GM06990 (cell line): ENCODE data around the gene SPPL2A.

Source experiments
- DNase-seq: peaks from one replicate; pipeline ENCODE4 v3.0.0-alpha.2; 2011; ENCODE audit not compliant: insufficient read length; ENCODE audit errors: extremely low read depth
- H3K27me3 ChIP-seq: replicated peaks from 2 replicates; pipeline ENCODE4 v1.6.0; 2011; ENCODE audit warnings: low read length; ENCODE audit not compliant: control insufficient read depth, insufficient read depth
- H3K36me3 ChIP-seq: 2 replicates; pipeline ENCODE4 v1.5.1; 2011; ENCODE audit warnings: low read length; ENCODE audit not compliant: control insufficient read depth, insufficient read depth
- H3K4me3 ChIP-seq: replicated peaks from 2 replicates; pipeline ENCODE4 v1.5.1; 2011; ENCODE audit warnings: low read depth, mild to moderate bottlenecking, control low read depth, low read length
- CTCF ChIP-seq: IDR thresholded peaks from 2 replicates; pipeline ENCODE4 v1.5.1; 2011; ENCODE audit warnings: low read length, control low read depth, mild to moderate bottlenecking, inconsistent platforms; ENCODE audit not compliant: insufficient read depth, poor library complexity, severe bottlenecking

The SPPL2A gene

GRCh38 chr15:50685191-50685975 is 80.1 kb downstream of the SPPL2A start:
- Histone ChIP-seq H3K4me3 (peak overlapping the region; percentile 91), H3K27me3 (no peaks in the 10 kb centered on the region), H3K36me3 (no peaks in the 10 kb centered on the region; the same call in 1 of the 2 replicates)
- no peak for DNase-seq
- TF ChIP-seq CTCF = no peak

GRCh38 chr15:50681467-50681866 is 84.0 kb downstream of the SPPL2A start:
- H3K4me3 ChIP-seq = no peak overlapping the region
- no peaks in the 10 kb centered on the region for H3K27me3 ChIP-seq
- no peak for TF ChIP-seq CTCF
- no peaks in the 10 kb centered on the region; the same call in 1 of the 2 replicates for H3K36me3 ChIP-seq
- no peak for DNase-seq

- H3K4me3 ChIP-seq = no peak overlapping the region
- DNase-seq = no peak
- no peak for TF ChIP-seq CTCF
- H3K27me3 ChIP-seq = no peaks in the 10 kb centered on the region
- H3K36me3 ChIP-seq = no peaks in the 10 kb centered on the region
These were observed 88.6 kb downstream of the SPPL2A start for GRCh38 chr15:50676799-50677483.

- TF ChIP-seq CTCF = peak; percentile 54
- no peak overlapping the region for H3K4me3 ChIP-seq
- no peaks in the 10 kb centered on the region for H3K36me3 ChIP-seq
- no peaks in the 10 kb centered on the region for H3K27me3 ChIP-seq
- DNase-seq = no peak
These were observed 89.9 kb downstream of the SPPL2A start for GRCh38 chr15:50675535-50676144.

GRCh38 chr15:50670115-50670514 is 95.4 kb downstream of the SPPL2A start:
- no peak for TF ChIP-seq CTCF
- DNase-seq = no peak
- H3K4me3 ChIP-seq = no peak overlapping the region
- no peaks in the 10 kb centered on the region for H3K27me3 ChIP-seq
- no peaks in the 10 kb centered on the region for H3K36me3 ChIP-seq
